AG04450 (cell line): ENCODE results near the gene FBXO47. TPM values are rescaled to one million over a fixed set of nuclear protein-coding genes. Genes with fewer than 3 reads are reported as not detected.

ENCODE experiments used
- CTCF ChIA-PET: fragments of 300-600, 350-600 bp; formaldehyde crosslinking; extraction: SDS; loops from one replicate; lab custom pipeline; 2022; ENCODE audit warnings: antibody characterized with exemption, inconsistent platforms; lab: Charles Lee
- POLR2A ChIA-PET: fragments of 350-600 bp; formaldehyde crosslinking; extraction: SDS; loops from one replicate; lab custom pipeline; 2021; ENCODE audit warnings: antibody characterized with exemption, inconsistent platforms; lab: Yijun Ruan, JAX
- DNase-seq: peaks from one replicate; pipeline ENCODE4 v3.0.0-alpha.2; 2011; ENCODE audit warnings: low read depth, low spot score
- H3K27ac ChIP-seq: one replicate; pipeline ENCODE4 v1.5.1; 2012; ENCODE audit warnings: low read depth, low read length, control low read depth
- H3K27me3 ChIP-seq: one replicate; pipeline ENCODE4 v1.6.0; 2012; ENCODE audit warnings: low read length; ENCODE audit not compliant: control insufficient read depth, insufficient read depth
- H3K4me3 ChIP-seq: 2 replicates; pipeline ENCODE4 v1.5.1; 2011; ENCODE audit warnings: mild to moderate bottlenecking, low read depth, low read length, control low read depth
- H3K9me3 ChIP-seq: 2 replicates; pipeline ENCODE4 v1.5.1; 2012; ENCODE audit warnings: low read length; ENCODE audit not compliant: control insufficient read depth, insufficient read depth
- CTCF ChIP-seq: IDR thresholded peaks from 2 replicates; pipeline ENCODE4 v1.5.1; 2011; ENCODE audit warnings: low read depth, low read length, control low read depth, inconsistent platforms
- polyA plus RNA-seq: library from polyadenylated mRNA; depleted of rRNA; stranded (reverse); fragments of >200 nt; gene quantifications from 2 replicates; pipeline ENCODE4 v1.2.3, GENCODE V29; 2011

FBXO47 gene
- polyA plus RNA-seq, 1 experiment: not detected

GRCh38 chr17:38900978-38901656, 66.1 kb downstream of the FBXO47 start:
- Histone ChIP-seq H3K27ac (peak overlapping the region; percentile 40), H3K27me3 (no peaks in the 10 kb centered on the region), H3K9me3 (no peaks in the 10 kb centered on the region; the same call in 1 of the 2 replicates), H3K4me3 (no peak overlapping the region)
- CTCF ChIA-PET: interaction anchor here (1.1 to 2.3 kb wide), 3 partner anchors 19 to 253 kb away, joined by 4 to 10 read pairs (median 5); partner anchors contain the start of gene LASP1NB
- peak; percentile 88 for DNase-seq
- TF ChIP-seq CTCF: no peak
- POLR2A ChIA-PET: interaction anchor here (0.9 to 2.6 kb wide), 11 partner anchors 12 to 253 kb away, joined by 3 to 23 read pairs (median 5); partner anchors contain the start of genes FBXO47, LASP1, LASP1NB and RPL23

DNA sequence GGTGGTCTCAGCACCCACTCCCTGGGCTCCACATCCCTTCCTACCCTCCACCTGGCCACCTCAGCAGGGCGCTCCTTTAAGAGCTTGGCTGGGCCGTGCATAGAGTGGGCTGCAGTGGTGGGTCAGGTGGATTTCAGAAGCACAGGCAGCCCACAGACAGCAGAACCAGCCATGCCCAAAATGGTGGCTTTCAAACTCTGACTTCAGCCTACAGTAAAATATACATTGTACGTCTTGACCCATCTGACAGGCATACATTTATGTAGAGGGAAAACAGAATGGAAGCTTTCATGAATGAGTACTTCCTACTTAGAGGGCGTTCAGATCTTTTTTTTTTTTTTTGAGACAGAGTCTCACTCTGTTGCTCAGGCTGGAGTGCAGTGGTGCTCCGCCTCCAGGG, 67.8 kb downstream of the FBXO47 start:
- peak overlapping the region; percentile 31 for H3K27ac ChIP-seq
- CTCF ChIA-PET: interaction anchor here (0.6 kb wide), 1 partner anchor 26 kb away, joined by 6 read pairs; no protein-coding TSS in a partner anchor
- POLR2A ChIA-PET: interaction anchor here (2.2 to 2.6 kb wide), 3 partner anchors 19 to 46 kb away, joined by 4 to 23 read pairs (median 20); partner anchors contain the start of genes LASP1 and RPL23
- no peak overlapping the region for H3K4me3 ChIP-seq
- no peaks in the 10 kb centered on the region; the same call in 1 of the 2 replicates for H3K9me3 ChIP-seq
- DNase-seq: no peak
- TF ChIP-seq CTCF: no peak
- no peaks in the 10 kb centered on the region for H3K27me3 ChIP-seq

DNA sequence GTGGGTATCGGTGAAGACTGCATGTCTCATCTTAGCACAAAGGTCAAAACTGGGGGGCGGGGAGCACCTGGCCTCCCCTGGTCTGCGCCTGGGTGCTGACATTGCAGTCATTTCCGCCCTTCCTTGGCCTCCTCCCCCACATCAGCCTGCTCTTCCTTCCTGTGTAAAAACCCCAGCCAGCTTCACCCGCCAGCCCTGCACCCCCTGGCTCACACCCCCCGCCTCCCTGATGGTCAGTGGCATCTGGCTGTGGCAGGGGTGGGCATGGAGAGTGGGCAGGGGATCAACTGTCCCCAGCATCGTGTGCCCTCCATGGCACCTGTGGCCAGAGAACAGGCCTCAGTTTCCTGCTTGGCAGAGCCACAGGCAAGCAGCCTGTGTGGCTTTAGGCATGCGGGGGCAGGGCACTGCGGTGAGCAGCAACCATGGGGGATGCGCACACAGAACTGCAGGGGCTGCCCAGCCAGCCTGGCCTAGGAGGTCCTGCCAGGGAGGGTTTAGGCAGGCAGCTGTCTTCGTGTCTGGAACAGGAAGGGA, 68.3 kb downstream of the FBXO47 start:
- POLR2A ChIA-PET: no interaction called here
- TF ChIP-seq CTCF: no peak
- no peak overlapping the region for H3K4me3 ChIP-seq
- DNase-seq: no peak
- no peaks in the 10 kb centered on the region for H3K27me3 ChIP-seq
- H3K27ac ChIP-seq: peak overlapping the region; percentile 31
- H3K9me3 ChIP-seq: no peaks in the 10 kb centered on the region; the same call in 1 of the 2 replicates
- CTCF ChIA-PET: no interaction called here

DNA sequence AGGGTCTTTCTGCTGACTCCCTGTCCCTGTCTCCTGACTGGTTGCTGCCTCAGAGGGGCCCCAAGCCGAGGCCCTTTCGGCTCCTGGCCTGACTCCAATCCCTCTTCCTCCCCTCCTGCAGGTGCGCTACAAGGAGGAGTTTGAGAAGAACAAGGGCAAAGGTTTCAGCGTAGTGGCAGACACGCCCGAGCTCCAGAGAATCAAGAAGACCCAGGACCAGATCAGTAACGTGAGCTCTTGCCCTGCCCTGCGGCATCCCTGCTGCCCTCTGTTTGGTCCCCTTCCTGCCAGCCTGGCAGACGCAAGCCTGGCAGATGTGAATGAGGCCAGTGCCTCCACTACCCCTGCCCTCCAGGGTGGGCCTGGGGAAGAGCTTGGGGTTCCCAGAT, 68.9 kb downstream of the FBXO47 start:
- TF ChIP-seq CTCF: no peak
- DNase-seq: no peak
- no peak overlapping the region for H3K4me3 ChIP-seq
- ChIA-PET POLR2A (no interaction called here), CTCF (no interaction called here)
- peak overlapping the region; percentile 52 for H3K27ac ChIP-seq
- no peaks in the 10 kb centered on the region for H3K27me3 ChIP-seq
- no peaks in the 10 kb centered on the region; the same call in 1 of the 2 replicates for H3K9me3 ChIP-seq
